K562 (cell line): Measurements from ENCODE around the gene GRAMD1B.

Experiments
- CHD2 ChIP-seq: IDR thresholded peaks from 2 replicates; pipeline ENCODE4 v1.6.1; 2011; ENCODE audit warnings: low read depth, low read length
- EZH2 ChIP-seq: IDR thresholded peaks from 2 replicates; pipeline ENCODE4 v1.6.1; 2012; ENCODE audit warnings: low read depth, mild to moderate bottlenecking, inconsistent platforms, low read length, borderline replicate concordance
- FOXK2 ChIP-seq, 2 experiments: fragments of 450-650 bp; IDR thresholded peaks in 1 of 2; conservative IDR thresholded peaks in 1 of 2; 2 replicates each; pipeline ENCODE4 v1.6.1; 2016; ENCODE audit warnings: low read depth in 2 of 2, mild to moderate bottlenecking in 1 of 2
- RBBP5 ChIP-seq: fragments of 200-600 bp; sonication (generic); IDR thresholded peaks from 2 replicates; pipeline ENCODE4 v1.6.1; 2012; ENCODE audit warnings: borderline replicate concordance, mild to moderate bottlenecking, low read length, control low read depth, inconsistent platforms; ENCODE audit not compliant: insufficient read depth, poor library complexity, severe bottlenecking
- ZNF384 ChIP-seq: IDR thresholded peaks from 2 replicates; pipeline ENCODE4 v1.6.1; 2012; ENCODE audit warnings: low read depth, low read length, improper control_type of control experiment

- no peak for TF ChIP-seq RBBP5
- TF ChIP-seq ZNF384: no peak
- TF ChIP-seq FOXK2 (conservative IDR thresholded peaks at IDR 0.05 in 1 of 2, IDR thresholded peaks at IDR 0.05 in 1 of 2; ENCODE audit: low read depth in 2 of 2): no peak
- no peak for TF ChIP-seq CHD2
- no peak for TF ChIP-seq EZH2
Observed at GRCh38 chr11:123409456-123410217, 20.4 kb upstream of the GRAMD1B start.
